ENCODE data around the gene EFCAB11. TPM values are rescaled to one million over a fixed set of nuclear protein-coding genes. Genes with fewer than 3 reads are reported as not detected.

The EFCAB11 gene
- total RNA-seq, 1 experiment from 2014 or later: 18.1 TPM

DNA sequence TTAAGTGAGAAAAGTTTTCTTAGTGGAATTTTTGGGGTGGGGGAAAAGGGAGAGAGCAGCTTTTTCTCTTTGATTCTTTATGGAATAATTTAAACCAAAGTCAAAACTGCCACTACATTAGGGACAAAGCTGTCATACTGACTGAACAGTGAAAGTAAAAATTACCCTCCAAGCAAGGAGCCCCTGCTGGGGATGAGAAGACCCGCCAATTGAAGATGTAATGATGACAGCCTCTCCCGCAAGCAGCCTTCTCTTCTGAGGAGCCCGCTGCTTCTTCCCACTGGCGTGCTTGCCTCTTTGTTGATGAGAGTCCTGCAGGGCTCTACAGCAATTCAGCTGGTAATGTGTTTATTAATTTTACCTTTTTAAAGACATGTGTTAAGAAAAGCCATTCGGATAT lies 151.0 kb downstream of the EFCAB11 start:
- Histone ChIP-seq H3K36me3 (ENCODE audit: control insufficient read depth in 1 of 2, insufficient read depth in 2 of 2, low read length in 2 of 2) (no peaks in the 10 kb centered on the region), H2AFZ (ENCODE audit: low read depth, low read length, poor library complexity, severe bottlenecking) (no peak overlapping the region), H3K79me2 (ENCODE audit: insufficient read depth, low read length) (no peaks in the 10 kb centered on the region), H3K4me2 (ENCODE audit: low read length) (no peak overlapping the region), H3K9ac (ENCODE audit: low read length) (no peak overlapping the region), H3K4me1 (ENCODE audit: control insufficient read depth in 1 of 2, insufficient read depth in 2 of 2, low read length in 2 of 2) (no peaks in the 10 kb centered on the region), H3K27ac (ENCODE audit: low read depth, low read length) (no peak overlapping the region), H3K27me3 (ENCODE audit: insufficient read depth, low read length) (no peaks in the 10 kb centered on the region), H3K4me3 (replicated peaks in 1 of 2; ENCODE audit: low read depth in 1 of 2, low read length in 2 of 2) (no peak overlapping the region), H4K20me1 (ENCODE audit: insufficient read depth) (no peaks in the 10 kb centered on the region), H3K9me2 (ENCODE audit: insufficient read depth) (no peaks in the 10 kb centered on the region), H3K9me3 (ENCODE audit: control insufficient read depth in 1 of 2, insufficient read depth in 1 of 2, low read depth in 1 of 2, low read length in 2 of 2) (no peaks in the 10 kb centered on the region)
- ChIA-PET RAD21 (ENCODE audit: low non-redundant PET in 1 of 2, low total read pairs in 2 of 2, uncharacterized antibody in 2 of 2, unreplicated experiment in 2 of 2) (no interaction called here), CTCF (no interaction called here), POLR2A (no interaction called here)
- DNase-seq (ENCODE audit: low read depth, low spot score) (no peak), ATAC-seq (no peak)
- TF ChIP-seq SRF (IDR thresholded peaks at IDR 0.05; ENCODE audit: low read depth) (no peak), ELF1 (IDR thresholded peaks at IDR 0.05; ENCODE audit: borderline replicate concordance, low read depth) (no peak), YY1 (IDR thresholded peaks at IDR 0.05; ENCODE audit: extremely low read depth, insufficient replicate concordance, low read depth, low read length) (no peak)
- intact Hi-C loops (cut with micrococcal nuclease): no loop called here
- no TSS peak for BruUV-seq (replicated peaks)

DNA sequence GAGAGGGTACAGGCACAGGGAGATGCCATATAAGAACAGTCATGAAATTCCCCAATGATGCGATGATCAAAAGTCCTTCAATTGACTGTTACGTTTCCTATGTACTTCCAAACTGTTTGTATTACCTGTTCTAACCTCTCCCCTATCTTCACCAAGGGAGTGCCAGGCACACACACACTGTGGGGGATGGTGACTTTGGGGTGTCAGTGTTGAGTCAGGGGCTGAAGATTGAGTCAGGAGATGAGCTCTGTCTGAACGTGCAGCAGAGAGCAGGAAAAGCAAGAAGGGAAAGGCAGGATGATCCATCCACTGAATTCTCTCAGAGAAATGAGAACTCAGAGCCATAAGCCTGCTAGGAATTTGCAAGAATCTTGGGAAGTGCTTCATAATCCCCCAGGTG lies 153.4 kb downstream of the EFCAB11 start:
- no peak overlapping the region for H3K27ac ChIP-seq (ENCODE audit: low read depth, low read length)
- H3K4me1 ChIP-seq (ENCODE audit: control insufficient read depth in 1 of 2, insufficient read depth in 2 of 2, low read length in 2 of 2): no peaks in the 10 kb centered on the region
- ATAC-seq: no peak
- TF ChIP-seq CEBPB (IDR thresholded peaks at IDR 0.05; ENCODE audit: low read depth): no peak
- TF ChIP-seq FOSL1 (IDR thresholded peaks at IDR 0.05; ENCODE audit: low read depth): no peak
- no peak for TF ChIP-seq EGR1 (IDR thresholded peaks at IDR 0.05; ENCODE audit: low read depth)
- TF ChIP-seq, protein P1, sequence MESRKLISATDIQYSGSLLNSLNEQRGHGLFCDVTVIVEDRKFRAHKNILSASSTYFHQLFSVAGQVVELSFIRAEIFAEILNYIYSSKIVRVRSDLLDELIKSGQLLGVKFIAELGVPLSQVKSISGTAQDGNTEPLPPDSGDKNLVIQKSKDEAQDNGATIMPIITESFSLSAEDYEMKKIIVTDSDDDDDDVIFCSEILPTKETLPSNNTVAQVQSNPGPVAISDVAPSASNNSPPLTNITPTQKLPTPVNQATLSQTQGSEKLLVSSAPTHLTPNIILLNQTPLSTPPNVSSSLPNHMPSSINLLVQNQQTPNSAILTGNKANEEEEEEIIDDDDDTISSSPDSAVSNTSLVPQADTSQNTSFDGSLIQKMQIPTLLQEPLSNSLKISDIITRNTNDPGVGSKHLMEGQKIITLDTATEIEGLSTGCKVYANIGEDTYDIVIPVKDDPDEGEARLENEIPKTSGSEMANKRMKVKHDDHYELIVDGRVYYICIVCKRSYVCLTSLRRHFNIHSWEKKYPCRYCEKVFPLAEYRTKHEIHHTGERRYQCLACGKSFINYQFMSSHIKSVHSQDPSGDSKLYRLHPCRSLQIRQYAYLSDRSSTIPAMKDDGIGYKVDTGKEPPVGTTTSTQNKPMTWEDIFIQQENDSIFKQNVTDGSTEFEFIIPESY (IDR thresholded peaks at IDR 0.05; ENCODE audit: extremely low read depth, insufficient replicate concordance, low read length): no peak
- H3K9ac ChIP-seq (ENCODE audit: low read length): no peak overlapping the region
- no peaks in the 10 kb centered on the region for H3K27me3 ChIP-seq (ENCODE audit: insufficient read depth, low read length)
- no peak overlapping the region for H3K4me2 ChIP-seq (ENCODE audit: low read length)
- no peaks in the 10 kb centered on the region for H4K20me1 ChIP-seq (ENCODE audit: insufficient read depth)
- intact Hi-C loops (cut with micrococcal nuclease): no loop called here
- H3K36me3 ChIP-seq (ENCODE audit: control insufficient read depth in 1 of 2, insufficient read depth in 2 of 2, low read length in 2 of 2): no peaks in the 10 kb centered on the region
- H3K4me3 ChIP-seq (replicated peaks in 1 of 2; ENCODE audit: low read depth in 1 of 2, low read length in 2 of 2): no peak overlapping the region
- BruUV-seq (replicated peaks): no TSS peak
- H3K9me3 ChIP-seq (ENCODE audit: control insufficient read depth in 1 of 2, insufficient read depth in 1 of 2, low read depth in 1 of 2, low read length in 2 of 2): no peaks in the 10 kb centered on the region
- no peak for DNase-seq (ENCODE audit: low read depth, low spot score)
- no peaks in the 10 kb centered on the region for H3K79me2 ChIP-seq (ENCODE audit: insufficient read depth, low read length)
- CTCF ChIA-PET: no interaction called here
- RAD21 ChIA-PET (ENCODE audit: low non-redundant PET in 1 of 2, low total read pairs in 2 of 2, uncharacterized antibody in 2 of 2, unreplicated experiment in 2 of 2): no interaction called here
- POLR2A ChIA-PET: no interaction called here
- no peak overlapping the region for H2AFZ ChIP-seq (ENCODE audit: low read depth, low read length, poor library complexity, severe bottlenecking)
- no peaks in the 10 kb centered on the region for H3K9me2 ChIP-seq (ENCODE audit: insufficient read depth)
